HG02852 (cell line): ENCODE data around the gene MPLKIP.
"Not testable (repeated sequence)": the region's sequence is repeated elsewhere in the genome, so short reads cannot be mapped to it uniquely, and the experiment has no call there.

Experiments
- ATAC-seq: cut with Tn5 transposase; IDR thresholded peaks from one replicate; pipeline ENCODE4 v1.9.1; 2021; ENCODE audit warnings: mild to moderate bottlenecking, moderate library complexity; ENCODE audit not compliant: unreplicated experiment

MPLKIP gene

DNA sequence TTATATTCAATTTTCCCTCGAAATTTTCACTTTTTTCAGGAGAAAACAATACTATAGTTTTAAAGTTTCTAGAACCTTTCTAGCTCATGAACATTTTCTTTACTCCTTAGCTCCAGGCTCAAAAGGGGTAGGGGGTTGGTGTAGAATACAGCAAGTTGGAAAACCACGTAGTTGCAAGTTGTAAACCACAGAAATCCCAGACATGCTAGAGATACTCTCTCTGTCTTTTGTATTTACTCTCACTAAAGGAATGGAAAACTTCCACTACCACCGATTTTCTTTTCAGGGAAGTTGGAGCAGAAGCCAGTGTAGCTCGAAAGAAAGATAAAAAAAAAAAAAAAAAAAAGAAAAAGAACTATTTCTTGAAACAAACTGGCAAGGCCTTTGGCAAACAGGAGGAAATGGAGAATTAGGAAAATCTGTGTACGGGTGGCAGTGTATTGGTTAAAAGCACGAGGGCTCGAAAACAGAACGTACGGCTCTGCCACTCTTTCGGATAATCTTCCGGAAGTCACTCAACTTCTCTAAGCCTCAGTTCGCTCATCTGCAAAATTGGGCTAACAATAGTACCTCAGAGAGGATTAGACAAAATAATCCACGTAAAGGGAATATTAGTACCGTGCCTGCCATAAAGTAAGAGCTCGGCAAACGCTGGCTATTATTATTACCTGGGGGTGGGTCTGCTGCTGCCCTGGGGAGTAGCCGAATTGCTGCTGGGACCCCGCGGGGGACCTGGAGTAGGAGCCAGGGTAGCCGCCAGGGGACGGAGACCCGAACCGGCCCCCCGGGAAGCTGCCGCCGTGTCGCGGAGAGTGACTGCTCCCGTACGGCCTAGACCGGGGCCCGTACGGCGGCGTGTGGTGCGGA, 628 bp downstream of the MPLKIP start:
- peak; percentile 49 for ATAC-seq

DNA sequence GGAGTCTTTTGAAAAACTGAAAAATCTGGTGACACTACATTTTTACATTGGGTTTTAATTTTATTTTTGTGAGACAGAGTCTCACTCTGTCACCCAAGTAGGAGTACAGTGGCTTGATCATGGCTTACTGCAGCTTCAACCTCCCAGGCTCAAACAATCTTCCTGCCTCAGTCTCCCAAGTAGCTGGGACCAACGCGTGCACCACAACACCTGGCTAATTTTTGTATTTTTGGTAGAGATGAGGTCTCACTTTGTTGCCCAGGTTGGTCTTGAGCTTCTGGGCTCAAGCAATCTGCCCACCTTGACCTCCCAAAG, 11.5 kb downstream of the MPLKIP start:
- no peak for ATAC-seq

GRCh38 chr7:40122100-40122939, 12.1 kb downstream of the MPLKIP start:
- ATAC-seq = not testable (repeated sequence)

DNA sequence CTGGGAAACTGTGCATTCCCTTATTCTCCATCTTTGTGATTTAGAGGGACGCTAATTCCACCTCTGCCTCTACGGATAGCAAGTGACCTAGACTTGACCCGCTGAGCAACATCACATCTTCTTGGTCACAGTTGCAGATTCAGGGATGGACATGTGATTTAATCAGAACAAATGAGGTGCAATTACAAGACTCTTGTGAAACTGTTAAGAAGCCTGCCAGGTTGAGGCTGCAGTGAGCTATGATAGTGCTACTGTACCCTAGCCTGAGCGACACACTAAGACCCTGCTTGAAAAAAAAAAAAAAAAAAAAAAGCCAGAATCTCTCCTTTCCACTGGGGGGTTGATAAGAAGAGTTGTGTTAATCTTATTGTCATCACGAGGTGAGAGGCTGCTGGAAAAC, 14.4 kb downstream of the MPLKIP start:
- no peak for ATAC-seq

GRCh38 chr7:40118201-40118600, 16.2 kb downstream of the MPLKIP start:
- not testable (repeated sequence) for ATAC-seq

GRCh38 chr7:40117199-40117598, 17.2 kb downstream of the MPLKIP start:
- not testable (repeated sequence) for ATAC-seq

- ATAC-seq = no peak
Observed at GRCh38 chr7:40115936-40116335, 18.5 kb downstream of the MPLKIP start.

- no peak for ATAC-seq
Observed at GRCh38 chr7:40105879-40106473, 28.4 kb downstream of the MPLKIP start.

DNA sequence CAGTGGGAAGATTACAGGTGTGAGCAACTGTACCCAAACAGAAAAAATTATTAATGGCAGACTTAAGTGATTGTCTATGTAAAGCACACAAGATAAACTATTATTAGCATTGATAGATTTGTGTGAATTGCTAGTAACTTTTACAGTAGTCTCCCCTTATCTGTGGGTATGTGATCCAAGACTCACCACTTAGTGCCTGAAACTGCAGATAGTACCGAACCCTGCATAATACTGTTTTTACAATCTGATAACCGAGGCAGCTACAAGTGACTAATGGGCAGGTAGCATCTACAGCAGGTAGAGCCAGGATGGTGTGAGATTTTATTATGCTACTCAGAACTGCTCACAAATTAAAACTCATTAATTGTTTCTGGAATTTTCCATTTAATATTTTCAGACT, 31.5 kb downstream of the MPLKIP start:
- ATAC-seq = no peak

GRCh38 chr7:40101201-40101600, 33.2 kb downstream of the MPLKIP start:
- ATAC-seq = no peak

GRCh38 chr7:40099837-40100236, 34.6 kb downstream of the MPLKIP start:
- ATAC-seq = no peak

DNA sequence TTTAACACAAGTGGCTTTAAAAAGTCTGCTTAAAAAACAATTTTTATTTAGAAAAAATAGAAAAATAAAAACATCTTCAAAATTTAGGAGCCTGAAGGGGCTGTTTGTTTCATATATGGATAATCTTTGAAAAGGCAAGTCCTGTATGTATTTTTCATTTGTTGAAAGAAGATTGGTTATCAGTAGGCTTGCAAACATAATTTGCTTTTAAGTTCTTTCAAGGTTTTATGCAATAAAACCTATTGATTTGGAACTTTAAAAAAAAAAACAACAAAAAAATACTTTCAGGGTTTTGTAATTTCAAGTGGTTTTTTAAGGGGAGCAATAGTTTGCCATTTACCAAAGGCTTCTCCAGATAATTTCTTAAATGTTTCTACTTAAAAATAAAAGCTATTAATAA, 35.6 kb downstream of the MPLKIP start:
- ATAC-seq = no peak

- ATAC-seq = no peak
Observed at GRCh38 chr7:40097728-40098127, 36.7 kb downstream of the MPLKIP start.

GRCh38 chr7:40095695-40096327, 38.6 kb downstream of the MPLKIP start:
- no peak for ATAC-seq

DNA sequence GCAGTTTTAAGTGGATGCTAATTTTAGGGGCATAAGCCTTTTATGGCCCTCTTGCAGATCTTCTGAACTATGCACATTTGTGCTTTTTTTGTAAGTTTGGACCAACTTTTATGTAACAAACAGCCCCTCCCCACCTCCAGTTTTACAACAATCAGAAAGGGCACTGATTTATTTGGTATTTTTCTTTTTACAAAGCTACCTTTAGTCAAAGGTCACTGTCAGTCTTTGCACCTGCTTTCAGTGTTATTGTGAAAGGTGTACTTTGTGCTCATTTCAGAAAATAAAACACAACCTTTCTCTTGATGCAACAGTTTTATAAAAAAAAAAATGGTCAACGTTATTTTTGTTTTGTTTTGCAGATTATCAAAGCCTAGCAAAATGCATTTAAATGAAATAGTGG, 39.2 kb downstream of the MPLKIP start:
- ATAC-seq = no peak

- ATAC-seq = no peak
Observed at GRCh38 chr7:40093631-40094350, 40.6 kb downstream of the MPLKIP start.

GRCh38 chr7:40092182-40092581, 42.2 kb downstream of the MPLKIP start:
- no peak for ATAC-seq

DNA sequence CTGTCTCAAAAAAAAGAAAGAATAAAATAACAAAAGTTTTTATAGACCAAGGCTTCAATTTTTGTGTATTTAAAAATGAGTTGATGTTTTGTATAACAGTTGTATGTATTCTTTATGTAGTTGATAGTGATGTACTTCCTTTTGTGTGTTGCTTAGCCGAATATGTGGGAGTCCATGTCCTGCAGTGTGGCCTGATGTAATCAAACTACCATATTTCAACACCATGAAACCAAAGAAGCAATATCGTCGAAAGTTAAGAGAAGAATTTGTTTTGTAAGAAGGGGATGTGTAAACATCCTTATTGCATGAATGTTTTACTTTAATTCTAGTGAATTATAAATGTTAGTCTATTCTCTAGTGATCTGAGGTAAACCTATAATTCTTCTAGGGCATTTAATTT, 56.6 kb downstream of the MPLKIP start:
- ATAC-seq = no peak
